Ascending aorta (tissue), 2 donors: Measurements from ENCODE around the gene TPTE. TPM values are rescaled to one million over a fixed set of nuclear protein-coding genes. Genes with fewer than 3 reads are reported as not detected.
"Not testable (repeated sequence)": the region's sequence is repeated elsewhere in the genome, so short reads cannot be mapped to it uniquely, and the experiment has no call there.

Source experiments
- DNase-seq, 2 donors: peaks; one replicate each; pipeline ENCODE4 v3.0.0-alpha.2; 2019; ENCODE audit warnings: low spot score in 2 of 2
- H3K27ac ChIP-seq, 2 donors: fragments of 200-600 bp; sonication (generic); one replicate each; pipeline ENCODE4 v1.5.1; 2016 to 2017; ENCODE audit warnings: mild to moderate bottlenecking in 1 of 2
- H3K27me3 ChIP-seq: fragments of 200-600 bp; sonication (generic); one replicate; pipeline ENCODE4 v1.5.1; 2017
- H3K36me3 ChIP-seq, 2 donors: fragments of 200-600 bp; sonication (generic); one replicate each; pipeline ENCODE4 v1.5.1; 2016
- H3K4me1 ChIP-seq, 2 donors: fragments of 200-600 bp; sonication (generic); one replicate each; pipeline ENCODE4 v1.5.1; 2016 to 2017; ENCODE audit warnings: mild to moderate bottlenecking in 1 of 2
- H3K4me3 ChIP-seq, 2 donors: fragments of 200-600 bp; sonication (generic); one replicate each; pipeline ENCODE4 v1.5.1; 2016 to 2017; ENCODE audit warnings: mild to moderate bottlenecking in 1 of 2
- H3K9me3 ChIP-seq, 2 donors: fragments of 200-600 bp; sonication (generic); one replicate each; pipeline ENCODE4 v1.5.1; 2016
- CTCF ChIP-seq, 3 experiments: fragments of 200-600 bp in 2 of 3; fragments of 450-650 bp in 1 of 3; sonication (generic) in 2 of 3; IDR thresholded peaks; one replicate each; pipeline ENCODE4 v1.5.1; 2016 to 2019; ENCODE audit warnings: antibody characterized with exemption in 3 of 3, mild to moderate bottlenecking in 1 of 3, moderate library complexity in 1 of 3
- intact Hi-C: fragments of 100-400 bp; cut with DNase I; formaldehyde crosslinking; loops from one replicate; pipeline ENCODE4 v1.15.1; 2023
- total RNA-seq: library from RNA; depleted of rRNA; stranded (reverse); fragments of >200 nt; gene quantifications from one replicate; pipeline ENCODE4 v1.1.0, GENCODE V29; 2016

The TPTE gene
- not detected for total RNA-seq

- TF ChIP-seq CTCF (IDR thresholded peaks at IDR 0.05) = no peak
- intact Hi-C loops = no loop called here
- Histone ChIP-seq H3K9me3 (peaks cover 6 to 13% of the 10 kb centered on the region in 2 donors), H3K4me3 (no peak within 1 kb of the TSS), H3K27ac (no peak within 1 kb of the TSS), H3K36me3 (no peaks in the 10 kb centered on the region), H3K27me3 (no peaks in the 10 kb centered on the region), H3K4me1 (no peaks in the 10 kb centered on the region)
- DNase-seq = no peak
These were observed at the start of gene TPTE for GRCh38 chr21:10521091-10521598. TPTE (plus strand) TSS chr21:10521583; CDS start chr21:10538724, 17,141 bp downstream.

GRCh38 chr21:10471999-10472398 lies 49.4 kb upstream of the TPTE start:
- not testable (repeated sequence) for DNase-seq

GRCh38 chr21:10477794-10478193 lies 43.6 kb upstream of the TPTE start:
- H3K27me3 ChIP-seq, H3K27ac ChIP-seq, DNase-seq, H3K36me3 ChIP-seq, intact Hi-C loops, H3K4me3 ChIP-seq, H3K9me3 ChIP-seq, H3K4me1 ChIP-seq: not testable (repeated sequence)

More at GRCh38 chr21:10471999-10472398, 49.4 kb upstream of the TPTE start:
- H3K4me1 ChIP-seq, H3K9me3 ChIP-seq, H3K4me3 ChIP-seq, H3K36me3 ChIP-seq, intact Hi-C loops, H3K27me3 ChIP-seq, H3K27ac ChIP-seq: not testable (repeated sequence)

GRCh38 chr21:10479875-10480274 lies 41.5 kb upstream of the TPTE start:
- H3K36me3 ChIP-seq, intact Hi-C loops, H3K27ac ChIP-seq, DNase-seq, H3K27me3 ChIP-seq, H3K9me3 ChIP-seq, H3K4me3 ChIP-seq, H3K4me1 ChIP-seq: not testable (repeated sequence)

- H3K36me3 ChIP-seq, H3K4me1 ChIP-seq, H3K27me3 ChIP-seq, DNase-seq, H3K27ac ChIP-seq, intact Hi-C loops, H3K9me3 ChIP-seq, H3K4me3 ChIP-seq: not testable (repeated sequence)
These were observed 36.5 kb upstream of the TPTE start for GRCh38 chr21:10484864-10485263.

GRCh38 chr21:10490453-10490852 lies 30.9 kb upstream of the TPTE start:
- H3K27me3 ChIP-seq, H3K9me3 ChIP-seq, H3K36me3 ChIP-seq, intact Hi-C loops, H3K4me3 ChIP-seq, DNase-seq, H3K4me1 ChIP-seq, H3K27ac ChIP-seq: not testable (repeated sequence)

- no peaks in the 10 kb centered on the region for H3K36me3 ChIP-seq
- TF ChIP-seq CTCF (IDR thresholded peaks at IDR 0.05) = no peak
- no peak overlapping the region for H3K27ac ChIP-seq
- no peak overlapping the region for H3K4me3 ChIP-seq
- intact Hi-C loops = no loop called here
- H3K9me3 ChIP-seq = no peaks in the 10 kb centered on the region
- H3K27me3 ChIP-seq = no peaks in the 10 kb centered on the region
- no peak for DNase-seq
- H3K4me1 ChIP-seq = no peaks in the 10 kb centered on the region
These were observed 10.3 kb upstream of the TPTE start for GRCh38 chr21:10511116-10511515.

GRCh38 chr21:10516889-10517288 lies 4.5 kb upstream of the TPTE start:
- DNase-seq, H3K27me3 ChIP-seq, H3K27ac ChIP-seq, H3K36me3 ChIP-seq, intact Hi-C loops, H3K9me3 ChIP-seq, H3K4me3 ChIP-seq, H3K4me1 ChIP-seq: not testable (repeated sequence)

- intact Hi-C loops, H3K27me3 ChIP-seq, H3K36me3 ChIP-seq, H3K4me1 ChIP-seq, H3K4me3 ChIP-seq, H3K9me3 ChIP-seq, H3K27ac ChIP-seq, DNase-seq: not testable (repeated sequence)
These were observed 3.5 kb upstream of the TPTE start for GRCh38 chr21:10517904-10518303.

GRCh38 chr21:10521835-10522500 lies 585 bp downstream of the TPTE start:
- DNase-seq, H3K4me3 ChIP-seq, H3K36me3 ChIP-seq, intact Hi-C loops, H3K4me1 ChIP-seq, H3K27ac ChIP-seq, H3K27me3 ChIP-seq: not testable (repeated sequence)
- peaks cover 6 to 13% of the 10 kb centered on the region in 2 donors for H3K9me3 ChIP-seq
